H1 (cell line): ENCODE measurements around the gene TMBIM4. TPM values are rescaled to one million over a fixed set of nuclear protein-coding genes. Genes with fewer than 3 reads are reported as not detected.

ENCODE experiments used
- CTCF ChIA-PET: fragments of 300-600 bp; sonication (Branson Sonifier 250); formaldehyde crosslinking; loops from one replicate; lab custom pipeline; 2021; ENCODE audit not compliant: partially characterized antibody; lab: Charles Lee
- POLR2A ChIA-PET: fragments of 300-600 bp; sonication (Branson Sonifier 250); formaldehyde crosslinking; loops from one replicate; lab custom pipeline; 2021; ENCODE audit warnings: inconsistent platforms; ENCODE audit not compliant: partially characterized antibody; lab: Charles Lee
- DNase-seq, 2 experiments: peaks; one replicate each; pipeline versions ENCODE4 v3.0.0 to v3.0.0-alpha.2; 2010 to 2022; ENCODE audit warnings: low spot score in 2 of 2, low read depth in 1 of 2, mixed read lengths in 1 of 2
- FAIRE-seq: peaks from 2 replicates; lab custom pipeline; 2011; peaks lifted over from hg19 to GRCh38; lab: Jason Lieb, UNC
- H2AFZ ChIP-seq: 2 replicates; pipeline ENCODE4 v1.8.1; 2012; ENCODE audit warnings: low read length, inconsistent platforms
- H2AK5ac ChIP-seq: 2 replicates; pipeline ENCODE4 v1.6.1; 2013; ENCODE audit warnings: low read depth, low read length
- H2BK120ac ChIP-seq: replicated peaks from 2 replicates; pipeline ENCODE3; 2013; ENCODE audit warnings: low read depth, low read length, inconsistent platforms
- H2BK12ac ChIP-seq: 2 replicates; pipeline ENCODE4 v1.6.1; 2013; ENCODE audit warnings: low read depth, low read length
- H2BK15ac ChIP-seq: 2 replicates; pipeline ENCODE4 v1.6.1; 2013; ENCODE audit warnings: low read length
- H2BK20ac ChIP-seq: 2 replicates; pipeline ENCODE4 v1.6.1; 2013; ENCODE audit warnings: low read length
- H2BK5ac ChIP-seq: 2 replicates; pipeline ENCODE4 v1.6.1; 2013; ENCODE audit warnings: low read depth, low read length
- H3K14ac ChIP-seq: 2 replicates; pipeline ENCODE4 v1.6.1; 2013; ENCODE audit warnings: inconsistent platforms; ENCODE audit not compliant: insufficient read length
- H3K18ac ChIP-seq: 2 replicates; pipeline ENCODE4 v1.6.1; 2013; ENCODE audit warnings: low read length; ENCODE audit errors: extremely low read depth
- H3K23ac ChIP-seq: 2 replicates; pipeline ENCODE4 v1.6.1; 2013; ENCODE audit warnings: inconsistent platforms; ENCODE audit not compliant: insufficient read length
- H3K23me2 ChIP-seq: 2 replicates; pipeline ENCODE4 v1.6.1; 2013; ENCODE audit warnings: low read depth, low read length
- H3K27ac ChIP-seq: 2 replicates; pipeline ENCODE4 v1.6.1; 2011; ENCODE audit warnings: low read depth, low read length, inconsistent platforms
- H3K27me3 ChIP-seq, 4 experiments: replicated peaks in 1 of 4; 1 replicate in 1 of 4; 2 replicates in 3 of 4; pipeline versions ENCODE4 v1.6.1 to v1.8.1; 2011 to 2013; ENCODE audit warnings: low read length in 3 of 4, mild to moderate bottlenecking in 3 of 4, inconsistent platforms in 2 of 4, mixed read lengths in 2 of 4, moderate library complexity in 1 of 4; ENCODE audit not compliant: control insufficient read depth in 3 of 4, insufficient read depth in 3 of 4; ENCODE audit errors: extremely low read depth in 1 of 4
- H3K36me3 ChIP-seq, 4 experiments: 2 replicates each; pipeline versions ENCODE4 v1.6.1 to v1.8.1; 2011 to 2013; ENCODE audit warnings: mild to moderate bottlenecking in 4 of 4, low read length in 3 of 4, moderate library complexity in 2 of 4, control low read depth in 1 of 4, inconsistent platforms in 1 of 4; ENCODE audit not compliant: insufficient read depth in 4 of 4, control insufficient read depth in 2 of 4
- H3K4ac ChIP-seq: replicated peaks from 2 replicates; pipeline ENCODE3; 2013; ENCODE audit warnings: low read length, low read depth, mixed read lengths, inconsistent platforms; ENCODE audit not compliant: insufficient read length
- H3K4me1 ChIP-seq, 4 experiments: replicated peaks in 1 of 4; 1 replicate in 1 of 4; 2 replicates in 3 of 4; pipeline versions ENCODE4 v1.6.1 to v1.8.1; 2011 to 2013; ENCODE audit warnings: low read length in 3 of 4, inconsistent platforms in 2 of 4, mixed read lengths in 1 of 4; ENCODE audit not compliant: insufficient read depth in 4 of 4, control insufficient read depth in 3 of 4
- H3K4me2 ChIP-seq, 2 experiments: 2 replicates each; pipeline versions ENCODE4 v1.6.1 to v1.8.1; 2011 to 2013; ENCODE audit warnings: low read depth in 2 of 2, low read length in 2 of 2, control low read depth in 1 of 2, inconsistent platforms in 1 of 2, mild to moderate bottlenecking in 1 of 2; ENCODE audit not compliant: insufficient read depth in 1 of 2
- H3K4me3 ChIP-seq, 4 experiments: fragments of 200-600, 300-600 bp in 1 of 4; sonication (generic), shearing (Covaris generic), sonication (Bioruptor Twin) in 1 of 4; 2 replicates each; pipeline versions ENCODE4 v1.5.1 to v1.8.1; 2011 to 2016; ENCODE audit warnings: low read length in 4 of 4, low read depth in 3 of 4, control low read depth in 2 of 4, inconsistent platforms in 2 of 4, mild to moderate bottlenecking in 2 of 4, mixed read lengths in 1 of 4, moderate library complexity in 1 of 4; ENCODE audit not compliant: insufficient read depth in 2 of 4; ENCODE audit errors: extremely low read depth in 1 of 4
- H3K56ac ChIP-seq: replicated peaks from 2 replicates; pipeline ENCODE3; 2013; ENCODE audit warnings: low read depth, mild to moderate bottlenecking, mixed read lengths, low read length, inconsistent platforms; ENCODE audit not compliant: insufficient read length
- H3K79me1 ChIP-seq: 2 replicates; pipeline ENCODE4 v1.6.1; 2013; ENCODE audit warnings: low read depth, low read length, control low read depth
- H3K79me2 ChIP-seq, 2 experiments: 2 replicates each; pipeline versions ENCODE4 v1.6.1 to v1.8.1; 2012 to 2013; ENCODE audit warnings: low read length in 2 of 2, mild to moderate bottlenecking in 2 of 2, inconsistent platforms in 1 of 2; ENCODE audit not compliant: insufficient read depth in 2 of 2, control insufficient read depth in 1 of 2
- H3K9ac ChIP-seq, 4 experiments: replicated peaks in 1 of 4; 1 replicate in 1 of 4; 2 replicates in 3 of 4; pipeline versions ENCODE4 v1.6.1 to v1.8.1; 2011 to 2013; ENCODE audit warnings: low read depth in 3 of 4, low read length in 3 of 4, control low read depth in 2 of 4, mild to moderate bottlenecking in 2 of 4, moderate library complexity in 2 of 4, inconsistent platforms in 1 of 4; ENCODE audit errors: extremely low read depth in 1 of 4
- H3K9me3 ChIP-seq, 2 experiments: 2 replicates each; pipeline versions ENCODE4 v1.6.1 to v1.8.1; 2012 to 2013; ENCODE audit warnings: mild to moderate bottlenecking in 2 of 2, moderate library complexity in 2 of 2, control low read depth in 1 of 2, inconsistent platforms in 1 of 2, low read depth in 1 of 2, low read length in 1 of 2, mixed read lengths in 1 of 2; ENCODE audit not compliant: insufficient read depth in 2 of 2
- H4K20me1 ChIP-seq, 2 experiments: replicated peaks in 1 of 2; 2 replicates each; pipeline versions ENCODE3 to v1.8.1; 2011 to 2013; ENCODE audit warnings: inconsistent platforms in 2 of 2, low read length in 2 of 2, mild to moderate bottlenecking in 1 of 2; ENCODE audit not compliant: insufficient read depth in 2 of 2, control insufficient read depth in 1 of 2
- H4K5ac ChIP-seq: 2 replicates; pipeline ENCODE4 v1.6.1; 2013; ENCODE audit warnings: low read length, low read depth, mixed read lengths, inconsistent platforms; ENCODE audit not compliant: insufficient read length
- H4K8ac ChIP-seq: 2 replicates; pipeline ENCODE4 v1.8.0; 2013; ENCODE audit warnings: mild to moderate bottlenecking, moderate library complexity, low read length, inconsistent platforms; ENCODE audit not compliant: insufficient read depth; ENCODE audit errors: extremely low read depth
- H4K91ac ChIP-seq: replicated peaks from 2 replicates; pipeline ENCODE3; 2013; ENCODE audit warnings: low read length, mixed read lengths, inconsistent platforms; ENCODE audit not compliant: insufficient read length
- ASH2L ChIP-seq: fragments of 200-600, 300-600 bp; sonication (generic); IDR thresholded peaks from one replicate; pipeline ENCODE4 v1.7.1; 2017; ENCODE audit warnings: low read length
- BCL11A ChIP-seq, 2 experiments: IDR thresholded peaks; one replicate each; pipeline ENCODE4 v1.6.1; 2011; ENCODE audit warnings: low read depth in 2 of 2, low read length in 2 of 2, mild to moderate bottlenecking in 2 of 2
- CBX8 ChIP-seq: fragments of 300-800, 300-1000 bp; sonication (generic); IDR thresholded peaks from 2 replicates; pipeline ENCODE4 v1.7.1; 2016; ENCODE audit warnings: low read depth, low read length, borderline replicate concordance
- CEBPB ChIP-seq: IDR thresholded peaks from 2 replicates; pipeline ENCODE4 v1.6.1; 2012; ENCODE audit warnings: low read depth, low read length
- EZH2 ChIP-seq: fragments of 200-600 bp; sonication (generic); IDR thresholded peaks from 2 replicates; pipeline ENCODE4 v1.7.1; 2012; ENCODE audit warnings: low read depth, mild to moderate bottlenecking, moderate library complexity, low read length, inconsistent platforms; ENCODE audit not compliant: severe bottlenecking
- NANOG ChIP-seq: IDR thresholded peaks from 2 replicates; pipeline ENCODE4 v1.6.1; 2011; ENCODE audit warnings: low read length, low read depth, mild to moderate bottlenecking, inconsistent platforms; ENCODE audit not compliant: insufficient read depth, poor library complexity, severe bottlenecking
- POLR2AphosphoS5 ChIP-seq: IDR thresholded peaks from 2 replicates; pipeline ENCODE4 v1.6.1; 2011; ENCODE audit warnings: low read depth, low read length
- RBBP5 ChIP-seq: IDR thresholded peaks from 2 replicates; pipeline ENCODE4 v1.7.1; 2012; ENCODE audit warnings: low read depth, mild to moderate bottlenecking, inconsistent platforms, low read length, moderate library complexity, borderline replicate concordance
- RFX5 ChIP-seq: IDR thresholded peaks from 2 replicates; pipeline ENCODE4 v1.6.1; 2011; ENCODE audit warnings: low read depth, low read length, improper control_type of control experiment, borderline replicate concordance
- WGBS, 2 experiments: shearing (Covaris generic) in 1 of 2; methylation state at CpG; one replicate each; pipeline versions ENCODE4 v1.1.6 to v1.1.7; 2013 to 2015; ENCODE audit warnings: low lambda C conversion rate in 2 of 2, mixed read lengths in 2 of 2, inconsistent platforms in 1 of 2, low coverage in 1 of 2, missing lambda C conversion rate in 1 of 2; ENCODE audit not compliant: insufficient replicate concordance in 2 of 2, insufficient coverage in 1 of 2, insufficient read length in 1 of 2; ENCODE audit errors: extremely low coverage in 1 of 2, missing lambda C conversion rate in 1 of 2; 5-methylcytosine and 5-hydroxymethylcytosine counted together
- polyA plus RNA-seq, 7 experiments: library from polyadenylated mRNA; depleted of rRNA in 3 of 7; stranded (reverse) in 5 of 7; unstranded in 2 of 7; fragments of >200 nt in 5 of 7; fragments of 200-250 nt in 2 of 7; gene quantifications; 1 replicate in 5 of 7; 2 replicates in 1 of 7; 4 replicates in 1 of 7; pipeline versions ENCODE4 v1.2.1 to v1.2.3, GENCODE V29; 2011 to 2013; ENCODE audit warnings: missing spikeins in 2 of 7, mixed read lengths in 2 of 7
- total RNA-seq: library from RNA; stranded (reverse); fragmentation: NEBNext Ultra II Directional; extraction: Animal tissue kit (Norgen Biotek cat#: 25700); gene quantifications from 2 replicates; pipeline ENCODE4 v1.2.1, GENCODE V29; 2021
- TF ChIP-seq, protein P1 (sequence below): IDR thresholded peaks from 2 replicates; pipeline ENCODE4 v1.6.1; 2012; ENCODE audit warnings: low read length, inconsistent platforms

Gene TMBIM4
- total and polyA plus RNA-seq, 2 of the 8 experiments (the other 6 are each of a cell fraction or from before 2014, with no cell fraction given) = 12.8 to 46.6 TPM

DNA sequence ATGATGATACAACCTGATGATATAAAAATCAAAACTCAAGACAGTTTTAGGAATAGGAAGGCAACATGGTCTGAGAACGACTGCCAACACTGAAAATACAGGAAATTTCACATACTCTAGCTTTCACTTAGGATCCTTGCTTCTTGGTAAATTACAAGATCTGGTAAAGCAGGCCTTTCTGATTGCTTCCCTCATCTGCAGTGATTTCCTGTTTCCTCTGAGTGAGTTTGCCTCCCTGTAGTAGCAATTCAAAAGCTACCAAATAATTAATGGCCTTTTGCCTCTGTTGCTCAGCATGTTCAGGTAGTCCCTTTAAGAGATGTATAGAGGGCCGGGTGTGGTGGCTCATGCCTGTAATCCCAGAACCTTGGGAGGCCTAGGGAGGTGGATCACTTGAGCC, 17.2 kb upstream of the TMBIM4 start:
- Histone ChIP-seq H2AK5ac (no peak overlapping the region), H2BK15ac (no peak overlapping the region), H3K23ac (no peak overlapping the region), H2BK5ac (no peak overlapping the region), H4K5ac (no peak overlapping the region), H2BK20ac (no peak overlapping the region), H3K79me2 (no peaks in the 10 kb centered on the region), H3K56ac (no peak overlapping the region), H3K23me2 (peaks cover 7% of the 10 kb centered on the region; the same call in 1 of the 2 replicates), H3K18ac (no peak overlapping the region), H4K8ac (no peak overlapping the region), H3K14ac (no peak overlapping the region), H2BK12ac (no peak overlapping the region), H4K91ac (no peak overlapping the region), H3K27me3 (peaks cover 9 to 29% (median 25%) of the 10 kb centered on the region in 4 experiments), H3K79me1 (no peaks in the 10 kb centered on the region), H3K4me3 (no peak overlapping the region), H3K9me3 (no peaks in the 10 kb centered on the region), H2BK120ac (no peak overlapping the region), H3K4me1 (peaks cover 0 to 4% (median 1%) of the 10 kb centered on the region in 4 experiments; a peak in 3 of 7 replicates), H3K4ac (no peak overlapping the region), H3K36me3 (no peaks in the 10 kb centered on the region), H3K4me2 (no peak overlapping the region), H3K9ac (no peak overlapping the region), H3K27ac (no peak overlapping the region), H2AFZ (no peak overlapping the region), H4K20me1 (no peaks in the 10 kb centered on the region)
- DNase-seq (no peak), FAIRE-seq (no peak)
- 88% methylated on average over 2 of the region's 2 CpGs; no CpG with 5 or more reads in 1 of the 2 experiments for WGBS, 2 experiments
- ChIA-PET CTCF (interaction anchor here (2.4 kb wide), 1 partner anchor 18 kb away, joined by 8 read pairs; the partner anchor contains the start of gene TMBIM4), POLR2A (interaction anchor here (0.7 to 1.8 kb wide), 2 partner anchors 11 to 17 kb away, joined by 4 read pairs; partner anchors contain the start of gene TMBIM4)
- TF ChIP-seq ASH2L (no peak), EZH2 (no peak), RBBP5 (no peak), NANOG (no peak), BCL11A (IDR thresholded peaks at IDR 0.05; ENCODE audit: low read depth in 2 of 2, low read length in 2 of 2) (no peak), POLR2AphosphoS5 (no peak), CEBPB (no peak), CBX8 (no peak), RFX5 (no peak)
- TF ChIP-seq, protein P1, sequence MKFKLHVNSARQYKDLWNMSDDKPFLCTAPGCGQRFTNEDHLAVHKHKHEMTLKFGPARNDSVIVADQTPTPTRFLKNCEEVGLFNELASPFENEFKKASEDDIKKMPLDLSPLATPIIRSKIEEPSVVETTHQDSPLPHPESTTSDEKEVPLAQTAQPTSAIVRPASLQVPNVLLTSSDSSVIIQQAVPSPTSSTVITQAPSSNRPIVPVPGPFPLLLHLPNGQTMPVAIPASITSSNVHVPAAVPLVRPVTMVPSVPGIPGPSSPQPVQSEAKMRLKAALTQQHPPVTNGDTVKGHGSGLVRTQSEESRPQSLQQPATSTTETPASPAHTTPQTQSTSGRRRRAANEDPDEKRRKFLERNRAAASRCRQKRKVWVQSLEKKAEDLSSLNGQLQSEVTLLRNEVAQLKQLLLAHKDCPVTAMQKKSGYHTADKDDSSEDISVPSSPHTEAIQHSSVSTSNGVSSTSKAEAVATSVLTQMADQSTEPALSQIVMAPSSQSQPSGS = no peak
